AG08395 (cell line): ENCODE data around the gene OR10A4.
"Not testable (repeated sequence)": the region's sequence is repeated elsewhere in the genome, so short reads cannot be mapped to it uniquely, and the experiment has no call there.

ENCODE experiments used
- DNase-seq: peaks from one replicate; pipeline ENCODE4 v3.0.0; 2012; ENCODE audit warnings: mixed read lengths, low spot score

The OR10A4 gene

DNA sequence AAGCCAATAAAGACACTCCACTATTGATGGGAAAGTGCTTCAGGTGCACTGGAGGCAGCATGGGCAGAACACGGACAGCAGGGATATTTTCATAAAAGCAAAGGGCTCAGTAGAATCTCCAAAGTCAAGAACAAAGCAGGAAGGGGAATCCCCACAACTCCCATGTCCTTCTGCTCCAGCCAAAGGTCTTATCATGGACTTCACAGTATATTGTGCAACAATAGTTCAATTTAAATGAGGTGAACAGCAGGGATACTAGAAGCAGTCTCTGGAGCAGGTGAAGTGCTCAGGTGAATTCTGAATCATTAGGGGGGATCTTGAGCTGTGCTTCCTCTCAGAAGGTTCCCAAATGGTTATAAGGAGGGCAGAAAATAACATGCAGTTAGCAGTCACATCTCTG lies 22.5 kb downstream of the OR10A4 start:
- no peak for DNase-seq

DNA sequence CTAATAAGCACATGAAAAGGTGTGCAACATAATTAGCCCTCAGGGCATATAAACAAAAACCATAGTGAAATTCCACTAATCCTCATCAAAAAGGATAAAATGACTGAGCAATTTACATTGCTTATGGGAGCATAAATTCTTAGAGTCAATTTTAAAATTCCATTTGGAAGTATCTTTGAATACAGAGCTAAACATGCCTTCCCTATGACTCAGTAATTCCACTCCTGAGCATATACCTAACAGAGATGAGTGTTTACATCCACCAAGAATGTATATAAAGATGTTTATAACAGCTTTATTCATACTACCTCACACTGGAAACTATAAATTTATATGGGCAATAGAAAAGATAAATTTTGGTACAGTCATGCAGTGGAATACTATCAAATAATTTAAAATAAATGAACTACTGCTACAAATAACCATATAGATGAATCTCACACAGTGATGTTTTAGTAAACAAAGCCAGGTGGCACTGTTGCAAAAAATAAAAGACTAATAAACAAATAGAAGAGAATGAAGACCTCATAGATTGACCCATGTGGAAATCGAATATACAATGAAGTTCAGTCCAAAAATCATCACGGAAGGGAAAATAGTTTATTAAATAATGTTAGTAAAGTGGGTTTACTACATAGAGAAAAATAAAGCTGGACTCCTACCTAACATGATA lies 24.0 kb downstream of the OR10A4 start:
- DNase-seq = no peak

DNA sequence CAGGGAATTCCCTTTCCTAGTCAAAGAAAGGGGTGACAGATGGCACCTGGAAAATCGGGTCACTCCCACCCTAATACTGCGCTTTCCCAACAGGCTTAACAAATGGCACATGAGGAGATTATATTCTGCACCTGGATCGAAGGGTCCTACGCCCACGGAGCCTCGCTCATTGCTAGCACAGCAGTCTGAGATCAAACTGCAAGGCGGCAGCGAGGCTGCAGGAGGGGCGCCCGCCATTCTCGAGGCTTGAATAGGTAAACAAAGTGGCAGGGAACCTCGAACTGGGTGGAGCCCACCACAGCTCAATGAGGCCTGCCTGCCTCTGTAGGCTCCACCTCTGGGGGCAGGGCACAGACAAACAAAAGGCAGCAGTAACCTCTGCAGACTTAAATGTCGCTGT lies 28.4 kb downstream of the OR10A4 start:
- DNase-seq = not testable (repeated sequence)

DNA sequence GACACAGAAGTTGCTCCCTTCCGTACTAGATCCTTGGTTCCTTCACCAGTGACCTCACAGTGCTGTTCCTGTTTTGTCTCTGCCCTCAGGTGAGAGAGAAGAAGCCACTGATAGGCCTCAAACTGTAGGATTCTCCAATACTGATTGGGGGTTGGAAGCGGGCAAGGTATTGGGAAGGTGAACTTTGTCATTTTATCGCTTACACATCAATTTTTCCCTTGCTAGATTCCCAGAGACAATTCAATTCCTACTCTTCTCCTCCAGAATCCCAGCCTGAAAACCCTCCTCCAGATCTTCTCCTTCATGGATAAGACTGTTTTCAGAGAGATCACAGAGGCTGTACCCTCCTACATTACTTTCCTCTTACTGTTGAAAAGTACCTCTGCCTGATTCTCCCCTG lies 35.0 kb downstream of the OR10A4 start:
- DNase-seq = no peak

DNA sequence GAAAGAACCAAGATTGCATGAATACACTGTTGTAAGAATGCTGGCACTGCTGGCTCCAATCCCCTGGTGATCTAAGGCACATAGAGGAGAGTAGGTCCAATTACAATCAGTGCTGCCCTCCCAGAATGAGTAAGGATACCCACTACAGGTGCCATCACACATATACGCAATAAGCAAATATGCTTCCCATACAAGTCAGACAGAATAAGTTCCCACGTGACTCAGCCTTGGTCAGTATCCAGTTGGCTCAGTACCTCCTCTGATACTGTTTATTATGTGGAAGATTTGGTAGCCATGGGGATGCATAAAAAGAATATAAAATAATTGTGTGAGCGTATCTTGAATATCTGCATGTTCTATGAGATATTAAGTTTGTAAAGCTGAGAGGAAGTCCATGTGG lies 35.5 kb downstream of the OR10A4 start:
- no peak for DNase-seq

DNA sequence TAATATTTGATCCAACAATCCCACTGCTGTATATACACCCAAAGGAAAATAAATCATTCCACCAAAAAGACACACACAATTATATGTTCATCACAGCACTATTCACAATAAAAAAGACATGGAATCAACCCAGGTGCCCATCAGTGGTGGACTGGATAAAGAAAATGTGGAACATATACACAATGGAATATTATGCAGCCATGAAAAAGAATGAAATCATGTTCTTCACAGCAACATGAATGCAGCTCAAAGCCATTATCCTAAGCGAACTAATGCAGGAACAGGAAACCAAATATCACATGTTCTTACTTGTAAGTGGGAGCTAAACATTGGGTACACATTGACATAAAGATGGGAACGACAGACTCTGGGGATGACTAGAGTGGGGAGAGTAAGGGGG lies 43.3 kb downstream of the OR10A4 start:
- no peak for DNase-seq

DNA sequence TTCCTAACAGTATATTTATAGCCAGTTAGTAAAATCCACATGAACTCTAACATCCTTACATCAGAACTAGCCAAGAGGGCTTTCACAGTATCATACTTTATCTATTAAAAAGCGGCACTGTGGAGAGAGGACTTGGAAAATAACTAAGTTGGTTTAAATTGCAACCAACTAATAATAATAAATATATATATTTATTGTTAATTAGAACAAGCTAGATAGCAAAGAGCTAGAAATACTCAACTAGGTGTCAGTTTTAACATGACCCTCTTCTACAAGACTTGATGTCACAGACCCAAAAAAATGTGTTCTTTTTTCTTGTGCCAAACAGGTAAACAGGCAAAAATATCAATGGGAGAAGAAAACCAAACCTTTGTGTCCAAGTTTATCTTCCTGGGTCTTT lies 44.3 kb downstream of the OR10A4 start, which contains the start of gene OR2D3:
TSS of gene OR2D3 (plus strand) at position 301 of the 400 bp plus-strand sequence. CDS start at position 301, 0 bp downstream.
- DNase-seq = no peak

DNA sequence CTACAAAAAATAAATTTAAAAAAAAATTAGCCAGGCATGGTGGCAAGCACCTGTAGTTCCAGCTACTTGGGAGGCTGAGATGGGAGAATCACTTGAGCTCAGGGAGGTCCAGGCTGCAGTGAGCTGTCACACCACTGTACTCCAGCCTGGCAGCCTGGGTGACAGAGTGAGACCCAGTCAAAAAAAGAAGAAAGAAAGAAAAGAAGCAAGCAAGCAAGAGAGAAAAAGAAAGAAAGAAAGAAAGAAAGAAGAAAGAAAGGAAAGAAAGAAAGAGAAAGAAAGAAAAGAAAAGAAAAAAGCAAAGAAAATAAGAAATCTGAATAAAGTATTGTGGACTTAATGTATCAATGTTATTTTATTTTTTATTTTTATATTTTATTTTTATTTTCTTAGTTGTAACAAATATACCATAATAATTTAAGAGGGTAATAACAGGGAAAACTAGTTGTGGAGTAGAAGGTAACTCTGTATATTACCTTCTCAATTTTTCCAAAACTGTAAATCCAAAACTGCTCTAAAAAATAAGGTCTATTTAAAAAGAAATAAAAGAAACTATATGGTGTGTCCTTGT lies 48.7 kb downstream of the OR10A4 start:
- DNase-seq = no peak

DNA sequence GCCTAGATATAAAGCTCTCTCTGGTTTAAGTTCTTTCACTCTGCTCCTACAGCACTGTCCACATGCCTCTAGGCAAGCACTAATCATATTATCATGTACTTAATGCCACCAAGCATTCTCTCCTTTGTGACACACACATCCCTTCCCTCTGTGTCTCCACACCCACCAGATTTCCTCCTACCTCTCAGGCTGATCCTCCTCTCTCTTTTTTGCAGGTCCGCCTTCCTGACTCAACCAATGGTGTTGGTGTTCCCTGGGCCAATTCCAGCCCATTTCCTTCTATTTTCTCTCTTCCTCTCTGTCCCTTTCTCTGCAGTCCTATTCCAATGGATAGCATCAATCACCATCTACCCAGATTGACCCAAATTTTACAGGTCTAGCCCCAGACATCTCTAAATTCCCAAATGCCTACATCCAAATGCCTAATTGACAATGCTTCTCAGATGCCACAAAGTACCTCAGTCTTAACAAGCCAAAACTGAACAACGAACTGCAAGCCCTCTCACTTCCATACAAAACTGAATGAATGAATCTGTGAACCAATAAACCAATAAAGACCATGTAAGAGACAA lies 49.3 kb downstream of the OR10A4 start:
- DNase-seq = peak; percentile 5

DNA sequence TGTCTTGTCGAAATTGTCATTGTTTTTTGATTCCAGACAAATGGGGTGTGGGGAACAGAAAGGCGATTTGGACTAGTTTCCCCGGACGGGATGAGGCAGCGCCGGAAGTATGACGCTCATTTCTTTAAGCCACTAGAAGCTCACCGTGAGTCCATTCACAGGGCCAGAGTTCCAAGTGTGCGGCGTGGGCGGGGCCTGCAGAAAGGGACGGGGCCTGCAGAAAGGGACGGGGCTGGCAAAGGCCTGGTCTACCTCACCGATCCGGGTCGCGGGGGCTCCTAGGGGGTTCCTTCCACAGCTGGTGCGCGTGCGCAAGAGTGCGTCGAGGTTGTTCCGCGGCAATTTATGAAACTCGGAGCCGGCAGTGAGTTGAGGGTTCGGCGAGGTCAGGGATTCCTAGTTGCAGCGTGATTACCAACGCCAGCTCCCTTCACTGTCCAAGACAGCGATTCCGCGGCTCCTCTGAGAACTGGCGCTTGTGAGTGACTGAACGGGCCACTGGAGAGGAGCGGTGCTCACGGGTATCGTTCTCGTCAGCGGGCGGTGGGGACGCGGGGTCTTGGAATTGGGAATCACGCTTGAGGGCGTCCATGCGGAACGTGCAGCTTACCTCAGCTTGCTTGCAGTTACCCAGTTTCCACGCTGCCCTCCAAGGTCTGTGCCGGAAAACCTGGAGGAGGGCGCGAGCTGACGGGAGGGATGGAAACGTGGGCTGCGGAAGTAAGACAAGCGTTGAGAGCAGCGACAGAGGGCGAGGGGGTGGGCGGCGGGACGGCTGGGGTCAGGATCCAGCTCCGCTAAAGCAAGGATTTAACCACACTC lies 50.0 kb downstream of the OR10A4 start, which contains the start of gene ZNF215:
TSS of gene ZNF215 (plus strand) at position 219 of the 822 bp plus-strand sequence. CDS start 5,847 bp downstream, outside the sequence.
- DNase-seq = peak; percentile 81

DNA sequence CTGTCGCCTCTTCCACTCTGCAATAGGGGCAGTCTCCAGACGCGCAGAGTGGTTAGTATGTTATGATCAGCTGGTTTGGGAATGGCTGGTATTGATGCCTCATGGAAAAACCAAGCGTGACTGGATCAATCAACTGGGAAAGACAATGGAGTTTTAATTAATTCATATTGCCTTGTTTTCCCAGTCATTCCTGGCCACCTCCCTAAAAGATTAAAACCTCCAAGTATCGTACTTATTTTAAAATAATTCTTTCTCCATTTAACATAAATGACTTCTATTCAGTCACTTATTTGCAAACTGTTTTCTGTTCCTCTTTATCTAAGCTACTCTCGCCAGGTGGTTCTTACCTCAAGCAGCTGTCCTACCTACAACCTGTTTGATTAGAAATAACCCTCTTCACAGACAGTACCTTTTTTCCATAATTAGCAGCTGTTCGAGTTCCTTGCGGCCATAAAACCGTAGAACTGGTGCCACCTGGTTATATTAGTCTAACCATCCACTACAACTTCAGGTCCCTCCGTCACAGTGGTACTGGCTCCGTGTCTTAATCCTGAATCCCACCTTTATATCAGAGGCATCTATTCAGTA lies 50.7 kb downstream of the OR10A4 start:
- no peak for DNase-seq
